ENCODE data around the gene C1QL3. TPM values are rescaled to one million over a fixed set of nuclear protein-coding genes. Genes with fewer than 3 reads are reported as not detected.

C1QL3 gene
- total RNA-seq = 70.5 TPM

DNA sequence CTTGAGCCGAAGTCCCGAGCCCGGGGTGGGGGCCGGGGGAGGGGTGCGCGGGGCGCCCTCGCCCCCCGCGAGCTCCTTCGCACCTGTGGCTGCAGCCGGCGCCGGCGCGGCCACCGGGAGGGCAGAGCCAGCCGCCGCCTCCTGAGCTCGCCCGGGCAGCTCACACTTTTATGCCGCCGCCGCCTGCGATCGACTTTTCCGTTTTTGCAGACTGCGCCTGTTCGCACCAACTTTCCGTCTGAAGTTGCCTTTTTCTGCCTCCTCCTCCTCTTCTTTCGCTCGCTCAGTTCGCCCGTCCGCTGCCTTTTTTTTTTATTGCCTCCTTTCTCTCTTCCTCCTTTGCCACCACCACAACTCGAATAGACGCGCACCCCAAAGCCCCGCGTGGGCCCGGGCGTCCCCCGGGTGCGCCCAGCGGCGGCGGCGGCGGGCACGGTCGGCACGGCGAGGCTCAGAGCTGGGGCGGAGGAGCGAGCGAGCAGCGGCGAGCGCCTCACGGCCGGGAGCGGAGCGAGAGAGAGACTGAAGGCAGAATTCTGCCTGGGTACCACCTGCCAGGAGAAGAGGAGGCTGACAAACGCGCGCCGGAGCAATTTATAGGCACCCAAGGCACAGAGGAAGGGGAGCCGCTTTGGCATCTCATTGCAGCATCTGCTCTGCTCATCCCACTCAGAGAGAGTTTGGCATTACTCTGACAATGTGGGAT is at the start of gene C1QL3:
Gene C1QL3, minus strand, starts transcription at position 569 of the 706 bp plus-strand sequence. CDS start 814 bp downstream, outside the sequence.
- no peak for FAIRE-seq
- DNase-seq (ENCODE audit: low spot score in 2 of 2) = no peak

DNA sequence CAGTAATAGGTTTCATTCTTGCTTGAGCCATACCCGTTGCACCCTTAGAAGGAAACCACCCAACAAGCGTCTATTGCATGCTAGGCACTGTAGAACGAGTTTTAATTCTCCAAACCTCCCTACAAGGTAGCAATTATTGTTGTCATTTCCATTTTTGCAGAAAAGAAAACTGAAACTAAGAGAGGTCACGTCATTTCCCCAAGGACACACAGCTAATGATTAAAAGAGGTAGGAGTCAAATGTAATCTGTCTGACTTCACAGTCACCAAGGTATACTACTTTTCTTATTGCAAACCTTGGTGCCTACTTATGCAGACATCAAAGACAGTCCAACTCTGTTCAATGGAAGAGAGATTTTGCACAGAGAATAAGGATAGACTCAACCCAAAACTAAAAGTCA is 49.1 kb upstream of the C1QL3 start:
- no peak for DNase-seq (ENCODE audit: low spot score in 2 of 2)
- FAIRE-seq = no peak

DNA sequence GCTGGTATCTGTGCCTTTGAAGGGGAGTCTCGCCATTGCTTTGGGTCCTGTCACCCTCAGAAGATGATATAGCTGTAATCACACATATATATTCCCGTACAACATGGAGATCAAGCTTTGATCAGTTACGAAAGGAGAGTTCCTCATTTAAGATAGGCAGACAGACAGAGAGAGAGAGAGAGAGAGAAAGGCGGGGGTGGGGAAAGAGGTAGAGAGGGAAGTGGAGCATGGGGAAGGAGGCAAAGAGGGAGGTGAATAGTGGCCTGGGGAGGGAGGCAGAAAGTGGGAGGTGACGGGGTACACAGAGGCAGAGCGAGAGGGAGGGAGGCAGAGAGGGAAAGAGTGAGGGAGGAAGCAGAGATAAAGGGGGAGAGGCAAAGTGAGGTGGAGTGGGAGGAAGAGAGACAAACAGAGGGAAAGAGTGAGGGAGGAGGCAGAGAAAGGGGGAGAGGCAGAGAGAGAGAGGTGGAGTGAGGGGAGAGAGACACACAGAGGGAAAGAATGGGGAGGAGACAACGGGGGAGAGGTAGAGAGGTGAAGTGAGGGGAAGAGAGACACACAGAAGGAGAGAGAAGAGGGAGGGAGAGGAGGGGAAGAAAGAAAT is 44.6 kb upstream of the C1QL3 start:
- FAIRE-seq (no peak), DNase-seq (ENCODE audit: low spot score in 2 of 2) (no peak)

DNA sequence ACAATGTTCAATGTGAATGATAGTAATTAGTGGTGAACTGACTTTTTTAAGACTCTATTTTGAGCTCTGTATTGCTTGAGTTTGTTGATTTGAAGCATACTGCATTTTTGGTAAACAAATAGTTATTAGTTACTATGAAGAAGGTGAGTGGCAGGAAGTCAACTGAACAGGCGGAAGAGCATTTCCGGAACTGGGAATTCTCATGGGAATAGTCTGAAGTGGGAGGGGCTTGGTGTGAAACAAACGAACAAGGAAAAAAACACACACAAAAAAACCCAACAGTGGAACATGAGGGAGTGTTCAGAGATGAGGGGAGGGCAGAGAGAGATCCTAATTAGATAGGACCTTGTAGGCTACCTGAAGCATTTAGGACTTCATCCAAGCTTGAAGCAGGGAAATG is 43.9 kb upstream of the C1QL3 start:
- no peak for FAIRE-seq

DNA sequence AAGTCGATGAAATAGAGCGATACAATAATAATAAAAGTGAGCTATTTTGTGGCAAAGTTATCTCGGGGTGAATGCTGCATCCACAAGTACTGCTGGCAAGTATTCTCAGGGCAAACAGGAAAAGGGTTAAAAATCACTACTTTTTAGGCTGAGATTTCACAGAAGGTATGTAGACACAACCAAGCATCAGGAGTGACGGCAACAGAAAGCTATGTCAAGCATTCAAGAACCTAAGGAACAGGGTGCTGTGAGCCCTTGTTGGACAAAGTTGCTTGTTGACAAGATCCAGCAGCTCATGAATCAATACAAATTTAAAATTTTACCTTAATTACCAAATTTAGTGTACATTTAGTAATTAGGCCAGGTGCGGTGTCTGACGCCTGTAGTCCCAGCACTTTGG is 41.2 kb upstream of the C1QL3 start:
- no peak for FAIRE-seq
- DNase-seq (ENCODE audit: low spot score in 2 of 2) = no peak

More for the DNA sequence above, 43.9 kb upstream of the C1QL3 start:
- no peak for DNase-seq (ENCODE audit: low spot score in 2 of 2)

DNA sequence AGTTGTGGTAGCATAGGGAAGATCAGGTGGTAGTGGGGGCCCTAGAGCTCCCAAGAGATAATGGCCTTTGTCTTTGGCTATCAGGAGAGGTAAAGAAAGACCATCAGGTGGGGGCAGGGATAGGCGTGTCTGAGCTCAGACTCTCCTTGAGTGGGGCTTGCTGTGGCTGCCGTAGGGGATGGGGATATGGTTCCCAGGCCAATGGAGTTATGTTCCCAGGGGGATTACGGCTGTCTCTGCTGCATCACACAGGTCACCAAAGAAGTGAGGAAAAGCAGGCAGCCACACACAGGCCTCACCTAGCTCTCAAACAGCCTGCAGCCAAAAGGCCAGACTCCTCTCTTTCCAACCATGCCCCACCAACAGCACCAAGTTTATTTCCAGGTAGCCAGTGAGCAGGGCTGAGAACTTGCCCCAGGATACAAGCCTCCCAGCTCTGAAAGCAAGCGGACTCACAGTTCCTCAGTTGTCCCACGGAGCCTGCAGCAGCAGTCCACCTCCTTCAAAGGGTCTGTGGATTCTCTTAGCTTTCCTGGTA is 37.6 kb upstream of the C1QL3 start:
- FAIRE-seq = no peak
- DNase-seq (ENCODE audit: low spot score in 2 of 2) = no peak

DNA sequence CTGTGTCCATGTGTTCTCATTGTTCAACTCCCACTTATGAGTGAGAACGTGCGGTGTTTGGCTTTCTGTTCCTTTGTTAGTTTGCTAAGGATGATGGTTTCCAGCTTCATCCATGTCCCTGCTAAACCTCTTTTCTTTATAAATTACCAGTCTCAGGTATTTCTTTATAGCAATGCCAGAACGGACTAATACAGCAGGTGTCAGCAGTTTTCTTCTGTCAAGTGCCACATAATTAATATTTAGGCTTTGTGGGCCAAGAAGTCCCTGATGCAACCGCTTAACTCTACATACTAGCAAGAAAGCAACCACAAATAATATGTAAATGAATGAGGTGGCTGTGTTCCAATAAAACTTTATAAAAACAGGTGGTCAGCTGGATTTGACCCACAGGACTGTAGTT is 26.3 kb upstream of the C1QL3 start:
- DNase-seq (ENCODE audit: low spot score in 2 of 2) (no peak), FAIRE-seq (no peak)

DNA sequence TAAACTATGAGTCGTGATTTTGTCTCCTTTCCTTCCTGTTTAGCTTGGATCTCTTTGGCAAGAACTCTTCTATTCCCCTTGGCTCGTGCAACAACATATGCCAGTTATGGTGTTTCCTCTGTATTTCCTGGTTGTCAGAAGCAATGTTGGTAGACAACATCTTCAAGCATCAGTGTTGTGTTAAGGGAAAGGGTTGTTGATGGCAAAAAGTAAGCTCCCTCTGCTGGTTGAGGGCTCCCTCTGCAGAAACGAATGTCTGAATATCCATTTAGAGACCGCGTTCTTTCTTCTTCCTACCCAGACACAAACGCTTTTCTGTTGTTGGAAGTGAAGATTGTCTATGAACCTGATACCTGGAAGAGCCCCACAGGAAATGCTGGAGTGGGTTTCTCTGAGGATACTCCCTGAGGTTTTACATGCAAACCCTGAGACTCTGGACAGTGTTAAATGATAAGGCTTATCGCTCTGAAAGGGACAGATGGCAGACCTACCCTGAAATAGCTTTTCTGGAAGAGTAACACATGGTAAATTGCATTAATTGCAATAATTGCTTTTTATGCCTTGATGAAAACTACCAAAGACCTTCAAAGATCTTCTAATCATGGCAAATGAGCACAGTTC is 23.5 kb upstream of the C1QL3 start:
- FAIRE-seq (no peak), DNase-seq (ENCODE audit: low spot score in 2 of 2) (peak in 1 of 2 donors; percentile 20)

DNA sequence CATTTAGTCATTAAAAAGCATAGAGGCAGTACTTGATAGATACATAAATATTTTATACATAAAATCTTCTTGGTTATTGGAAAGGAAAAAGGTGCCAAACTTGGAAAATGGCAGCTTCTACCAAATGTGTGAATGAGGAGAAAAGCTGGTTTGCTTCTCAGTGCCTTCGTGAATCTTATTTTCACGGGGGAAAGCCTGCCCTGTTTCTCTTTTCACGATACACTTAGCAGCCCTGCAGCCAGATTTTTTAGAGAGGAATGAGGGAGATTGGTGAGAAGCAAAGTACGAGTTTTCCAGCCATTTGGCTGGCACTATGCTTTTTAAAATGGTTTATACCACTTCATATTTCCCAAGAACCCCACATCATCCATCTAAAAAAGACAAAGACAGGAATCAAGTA is 22.9 kb upstream of the C1QL3 start:
- DNase-seq (ENCODE audit: low spot score in 2 of 2) = no peak
- no peak for FAIRE-seq

DNA sequence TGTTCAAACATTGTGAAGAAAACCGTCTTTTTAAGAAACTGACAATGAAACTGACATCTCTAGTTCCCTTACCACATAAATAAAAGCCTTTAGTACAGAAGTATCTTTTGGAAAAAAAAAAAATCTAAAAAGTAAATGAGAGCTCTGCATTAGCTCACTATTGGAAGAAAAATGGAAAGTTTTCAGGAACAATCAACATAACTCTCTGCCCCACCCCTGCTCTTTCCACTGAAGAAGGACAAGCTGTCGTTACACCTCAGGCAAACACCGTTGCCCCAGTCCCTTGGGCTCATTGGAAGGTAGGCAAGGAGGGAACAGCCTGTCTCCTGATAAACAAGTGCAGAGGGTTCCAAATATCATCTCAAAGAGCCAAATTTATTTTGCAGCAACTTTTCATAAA is 22.4 kb upstream of the C1QL3 start:
- DNase-seq (ENCODE audit: low spot score in 2 of 2) (no peak), FAIRE-seq (no peak)

DNA sequence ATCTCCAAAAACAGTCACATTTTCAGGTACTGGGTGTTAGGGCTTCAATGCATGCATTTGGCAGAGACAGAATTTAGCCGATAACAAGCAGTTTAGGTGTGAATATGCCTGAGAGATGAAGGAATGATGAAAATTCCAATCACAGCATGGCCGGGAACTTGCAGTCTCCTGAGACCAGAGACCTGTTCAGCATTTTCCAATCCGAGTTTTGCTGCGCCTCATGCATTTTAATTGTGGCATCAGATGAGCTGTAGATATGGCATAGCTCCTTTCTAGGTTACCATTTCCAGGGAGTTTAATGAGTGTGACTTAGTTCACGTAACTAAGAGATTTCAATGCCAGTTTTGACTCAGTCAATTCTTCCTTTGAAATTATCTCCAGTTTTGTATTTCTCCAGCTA is 14.5 kb upstream of the C1QL3 start:
- DNase-seq (ENCODE audit: low spot score in 2 of 2) (no peak), FAIRE-seq (no peak)

DNA sequence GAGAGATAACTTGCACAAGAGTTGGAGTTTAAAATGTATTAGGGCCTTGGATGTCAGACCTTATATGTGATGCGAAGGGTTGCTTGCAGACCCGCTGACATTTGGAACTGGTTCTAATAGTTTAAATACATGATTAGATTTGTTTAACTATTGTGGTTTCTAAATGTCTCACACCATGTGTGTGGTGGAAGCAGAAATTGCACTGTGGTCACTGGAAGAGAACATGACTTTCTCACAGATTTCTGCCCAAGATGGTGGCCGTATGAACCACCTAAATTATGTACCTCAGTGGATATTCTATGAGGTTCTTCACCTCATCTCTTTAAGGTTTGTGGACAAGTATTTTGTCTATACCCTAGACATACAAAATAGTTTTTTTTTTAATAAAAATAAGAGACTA is 8.2 kb upstream of the C1QL3 start:
- DNase-seq (ENCODE audit: low spot score in 2 of 2) = no peak
- no peak for FAIRE-seq

DNA sequence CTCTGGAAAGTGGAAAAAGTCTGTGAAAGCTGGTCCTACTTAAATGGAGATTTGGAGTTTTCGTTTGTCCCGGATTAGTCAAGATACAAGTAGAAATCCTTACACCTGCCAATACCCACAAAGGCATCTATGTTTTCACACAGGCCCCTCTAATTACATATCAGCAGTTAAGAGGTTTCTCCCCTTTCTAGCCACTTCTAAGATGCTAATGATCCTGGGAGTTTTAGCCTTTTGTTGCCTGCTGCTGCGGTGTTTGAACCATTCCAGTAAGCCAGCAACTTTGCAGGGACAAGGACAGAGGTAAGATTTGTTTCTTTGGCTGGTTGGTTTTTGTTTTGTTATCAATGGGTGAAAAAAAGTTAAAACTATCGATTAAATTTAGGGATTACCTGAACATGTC is 5.8 kb upstream of the C1QL3 start:
- no peak for FAIRE-seq
- DNase-seq (ENCODE audit: low spot score in 2 of 2) = no peak

DNA sequence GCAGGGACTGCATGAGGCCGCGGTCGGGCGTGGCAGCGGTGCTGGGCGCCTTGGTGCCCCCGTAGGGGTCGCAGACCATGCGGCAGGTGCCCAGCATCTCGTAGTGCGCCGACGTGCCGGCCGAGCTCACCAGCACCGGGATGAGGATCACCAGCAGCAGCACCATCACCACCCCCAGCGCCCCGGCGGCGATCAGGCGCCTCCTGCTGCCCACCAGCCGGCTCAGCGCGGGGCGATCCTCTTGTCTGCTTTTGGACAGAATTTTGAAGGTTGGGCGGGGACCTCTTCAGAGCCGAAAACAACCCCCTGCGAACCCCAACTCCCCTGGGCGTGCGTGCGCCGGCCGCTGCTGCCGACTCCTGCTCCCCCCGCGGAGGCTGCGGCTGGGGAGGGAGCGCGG is 779 bp downstream of the C1QL3 start:
- DNase-seq (ENCODE audit: low spot score in 2 of 2) (peak in 1 of 2 donors; percentile 20), FAIRE-seq (no peak)

DNA sequence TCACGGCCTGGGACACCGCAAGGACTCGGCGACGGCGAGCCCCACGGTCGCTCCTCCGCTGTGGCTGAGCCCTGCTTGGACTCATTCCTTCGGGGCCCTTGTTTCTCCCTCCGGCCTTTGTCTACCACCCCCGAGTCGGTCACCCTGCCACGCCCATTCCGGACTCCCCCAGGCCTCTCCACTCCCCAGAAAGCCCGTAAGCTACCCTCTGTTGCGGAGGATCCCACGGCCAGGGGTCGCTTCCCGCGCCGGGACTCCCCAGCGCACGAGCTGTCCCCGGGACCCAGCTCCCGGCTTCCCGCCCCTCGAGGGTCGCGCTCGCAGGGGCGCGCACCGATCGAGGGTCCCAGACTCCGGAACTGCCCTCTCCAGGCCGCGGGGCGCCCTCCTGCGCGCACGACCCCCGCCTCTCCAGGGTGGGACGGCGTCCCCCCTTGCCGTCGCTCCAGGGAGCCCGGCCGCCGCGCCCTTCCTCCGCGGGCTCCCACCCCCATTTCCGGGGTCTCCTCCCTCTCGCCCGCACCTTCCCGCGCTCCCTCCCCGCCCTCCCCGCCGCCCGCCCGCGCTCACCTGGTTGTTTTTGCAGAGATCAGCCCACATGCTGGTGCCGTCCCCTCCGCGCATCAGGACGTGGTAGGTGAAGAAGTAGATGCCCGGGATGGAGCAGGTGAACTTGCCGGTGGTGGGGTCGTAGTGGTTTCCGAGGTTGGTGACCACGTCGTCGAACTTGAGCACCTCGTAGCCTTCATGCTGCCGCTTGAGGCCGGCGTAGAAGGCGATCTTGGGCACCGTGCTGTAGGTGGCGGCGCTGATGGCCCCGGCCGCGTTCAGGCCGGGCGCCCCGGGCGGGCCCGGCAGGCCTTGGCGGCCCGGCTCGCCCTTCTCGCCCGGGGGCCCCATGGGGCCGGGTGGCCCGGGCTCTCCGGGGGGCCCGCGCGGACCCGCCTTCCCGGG is 1.5 kb downstream of the C1QL3 start:
- DNase-seq (ENCODE audit: low spot score in 2 of 2) (no peak), FAIRE-seq (no peak)

DNA sequence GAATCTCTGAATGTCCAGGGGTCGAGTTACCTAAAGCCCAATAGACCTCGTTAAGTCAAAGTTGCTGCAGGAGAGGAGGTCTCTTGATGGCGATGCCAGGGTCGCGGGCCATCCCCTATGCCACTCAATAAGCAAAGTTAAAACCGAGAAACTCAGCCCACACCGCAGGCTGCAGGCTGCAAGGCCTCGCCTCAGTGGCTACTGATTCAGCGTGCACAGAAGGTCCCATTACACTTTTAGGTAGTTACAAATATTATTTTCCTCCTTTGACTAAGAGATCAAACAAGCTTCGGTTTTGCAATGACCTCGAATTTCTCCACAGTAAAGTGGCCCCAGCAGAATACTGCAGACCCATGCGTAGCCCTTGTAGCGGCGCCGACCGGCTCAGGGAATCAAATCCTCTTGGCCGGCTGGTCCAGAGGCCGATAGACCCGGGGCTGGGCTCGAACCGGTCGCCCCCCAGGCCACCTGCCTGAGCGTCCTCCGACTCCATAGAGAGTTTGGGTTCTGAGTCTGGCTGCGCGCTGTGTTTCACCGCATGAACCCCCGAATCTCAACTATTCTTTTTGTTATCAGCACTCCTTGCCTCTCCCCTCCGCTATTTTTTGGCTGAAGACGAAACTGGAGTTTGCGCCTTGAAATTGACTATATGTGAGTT is 2.3 kb downstream of the C1QL3 start:
- FAIRE-seq = no peak
- DNase-seq (ENCODE audit: low spot score in 2 of 2) = no peak

DNA sequence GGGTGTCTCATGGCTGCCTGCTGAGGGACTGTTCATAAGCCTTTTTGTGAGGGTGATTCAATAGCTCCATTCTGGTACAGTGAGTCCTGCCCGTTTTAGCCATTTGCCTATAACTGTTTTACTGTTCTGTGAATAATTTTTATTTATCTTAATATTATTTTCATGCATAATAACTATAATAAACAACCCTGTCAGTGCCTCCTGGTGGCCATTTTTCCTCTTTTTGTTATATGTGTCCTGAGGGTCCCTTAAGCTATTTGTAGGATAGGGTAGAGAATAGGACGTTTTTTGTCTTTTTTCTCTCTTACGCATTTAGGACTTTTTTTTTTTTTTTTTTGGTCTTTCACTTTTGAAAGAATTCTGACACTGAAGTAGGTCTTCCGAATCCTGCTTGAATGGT is 2.9 kb downstream of the C1QL3 start:
- FAIRE-seq (no peak), DNase-seq (ENCODE audit: low spot score in 2 of 2) (no peak)

DNA sequence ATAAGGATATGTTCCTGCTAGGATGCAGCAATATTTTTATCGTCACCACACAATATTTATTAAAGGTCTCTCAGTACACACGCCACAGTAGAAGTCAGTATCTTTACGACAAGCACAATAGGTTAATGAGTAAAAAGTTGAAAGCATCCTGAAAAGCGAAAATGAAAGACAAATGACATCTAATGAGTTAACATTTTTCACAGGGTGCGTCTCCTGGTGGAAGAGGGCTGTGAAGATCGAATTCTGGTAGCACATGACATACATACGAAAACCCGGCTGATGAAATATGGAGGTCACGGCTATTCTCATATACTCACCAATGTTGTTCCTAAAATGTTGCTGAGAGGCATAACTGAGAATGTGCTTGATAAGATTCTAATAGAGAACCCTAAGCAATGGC is 10.8 kb downstream of the C1QL3 start:
- FAIRE-seq = no peak

DNA sequence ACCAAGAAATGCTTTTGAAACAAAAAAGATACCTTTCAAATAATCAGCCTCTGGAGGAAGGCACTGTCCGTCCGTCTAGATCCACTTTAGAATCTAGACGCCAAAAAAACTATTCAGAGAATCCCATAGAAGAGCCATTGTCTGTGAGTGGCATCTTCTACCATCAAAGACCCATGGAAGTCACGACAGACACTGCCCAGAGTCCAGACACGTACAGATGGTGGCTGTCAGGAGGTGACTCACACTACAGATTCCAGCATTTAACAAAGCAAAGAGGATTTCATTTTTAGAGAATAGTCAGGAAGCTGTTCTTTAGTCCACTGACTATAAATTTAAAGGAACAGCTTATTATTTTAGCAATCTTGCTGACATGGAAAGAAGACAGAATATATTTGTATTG is 11.7 kb downstream of the C1QL3 start:
- DNase-seq (ENCODE audit: low spot score in 2 of 2) (no peak), FAIRE-seq (no peak)

More for the DNA sequence above, 10.8 kb downstream of the C1QL3 start:
- DNase-seq (ENCODE audit: low spot score in 2 of 2) = no peak

DNA sequence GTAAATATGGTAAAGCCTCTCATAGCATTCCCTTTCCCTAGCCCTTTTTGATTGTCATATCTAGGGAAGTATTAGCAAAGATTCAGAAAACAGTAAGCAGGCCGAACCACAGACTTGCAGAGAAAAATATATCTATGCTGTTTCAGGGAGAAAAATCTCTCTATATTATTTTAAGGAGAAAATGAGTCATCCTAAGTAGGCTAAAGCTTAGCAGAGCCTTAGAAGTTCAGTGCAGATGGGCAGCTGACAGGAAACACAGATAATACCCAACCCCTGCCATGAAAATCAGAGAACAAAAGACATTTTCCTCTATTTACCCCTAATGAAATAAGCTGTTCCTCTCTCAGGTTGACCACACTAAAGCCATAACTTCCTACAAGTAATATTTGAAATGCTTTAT is 16.5 kb downstream of the C1QL3 start:
- no peak for FAIRE-seq
- no peak for DNase-seq (ENCODE audit: low spot score in 2 of 2)
